ENCODE measurements around the gene HOXC9. TPM values are rescaled to one million over a fixed set of nuclear protein-coding genes. Genes with fewer than 3 reads are reported as not detected.
A peak's percentile ranks its signal among the peaks of the same experiment; 100 is the strongest.

The HOXC9 gene
- total RNA-seq, 2 donors from 2014 or later = not detected

- H3K27ac ChIP-seq = no peak overlapping the region
- no peaks in the 10 kb centered on the region for H3K9me3 ChIP-seq
- H3K36me3 ChIP-seq (replicated peaks in 1 of 2; ENCODE audit: insufficient read depth in 1 of 2, low read depth in 2 of 2) = no peaks in the 10 kb centered on the region
- no peak overlapping the region for H3K4me3 ChIP-seq
- H3K4me1 ChIP-seq = peaks cover 17% of the 10 kb centered on the region
- DNase-seq = no peak
- peaks cover 0 to 68% of the 10 kb centered on the region in 2 donors for H3K27me3 ChIP-seq
- no peak for ATAC-seq
- intact Hi-C loops (cut with DNase I) = no loop called here
- TF ChIP-seq POLR2A (IDR thresholded peaks at IDR 0.05) = no peak
- TF ChIP-seq, protein P1, sequence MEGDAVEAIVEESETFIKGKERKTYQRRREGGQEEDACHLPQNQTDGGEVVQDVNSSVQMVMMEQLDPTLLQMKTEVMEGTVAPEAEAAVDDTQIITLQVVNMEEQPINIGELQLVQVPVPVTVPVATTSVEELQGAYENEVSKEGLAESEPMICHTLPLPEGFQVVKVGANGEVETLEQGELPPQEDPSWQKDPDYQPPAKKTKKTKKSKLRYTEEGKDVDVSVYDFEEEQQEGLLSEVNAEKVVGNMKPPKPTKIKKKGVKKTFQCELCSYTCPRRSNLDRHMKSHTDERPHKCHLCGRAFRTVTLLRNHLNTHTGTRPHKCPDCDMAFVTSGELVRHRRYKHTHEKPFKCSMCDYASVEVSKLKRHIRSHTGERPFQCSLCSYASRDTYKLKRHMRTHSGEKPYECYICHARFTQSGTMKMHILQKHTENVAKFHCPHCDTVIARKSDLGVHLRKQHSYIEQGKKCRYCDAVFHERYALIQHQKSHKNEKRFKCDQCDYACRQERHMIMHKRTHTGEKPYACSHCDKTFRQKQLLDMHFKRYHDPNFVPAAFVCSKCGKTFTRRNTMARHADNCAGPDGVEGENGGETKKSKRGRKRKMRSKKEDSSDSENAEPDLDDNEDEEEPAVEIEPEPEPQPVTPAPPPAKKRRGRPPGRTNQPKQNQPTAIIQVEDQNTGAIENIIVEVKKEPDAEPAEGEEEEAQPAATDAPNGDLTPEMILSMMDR (IDR thresholded peaks at IDR 0.05) = no peak
- 59 to 66% methylated on average over 2 of the region's 2 CpGs for WGBS, 2 donors
Measured at GRCh38 chr12:54007538-54008259, 7.7 kb downstream of the HOXC9 start.

- intact Hi-C loops (cut with DNase I) = no loop called here
- no peaks in the 10 kb centered on the region for H3K36me3 ChIP-seq (replicated peaks in 1 of 2; ENCODE audit: insufficient read depth in 1 of 2, low read depth in 2 of 2)
- peaks cover 17% of the 10 kb centered on the region for H3K4me1 ChIP-seq
- ATAC-seq = no peak
- peaks cover 0 to 68% of the 10 kb centered on the region in 2 donors for H3K27me3 ChIP-seq
- no peak for TF ChIP-seq POLR2A (IDR thresholded peaks at IDR 0.05)
- TF ChIP-seq, protein P1 (IDR thresholded peaks at IDR 0.05) = no peak
- no peak for DNase-seq
- H3K9me3 ChIP-seq = no peaks in the 10 kb centered on the region
- WGBS, 2 donors = 19 to 44% methylated on average over 2 of the region's 2 CpGs
- H3K27ac ChIP-seq = no peak overlapping the region
- H3K4me3 ChIP-seq = no peak overlapping the region
Measured at GRCh38 chr12:54008260-54008552, 8.2 kb downstream of the HOXC9 start.

- Histone ChIP-seq H3K27ac (no peak overlapping the region), H3K9me3 (no peaks in the 10 kb centered on the region), H3K4me1 (peaks cover 17% of the 10 kb centered on the region), H3K27me3 (peaks cover 3 to 63% of the 10 kb centered on the region in 2 donors), H3K4me3 (no peak overlapping the region), H3K36me3 (replicated peaks in 1 of 2; ENCODE audit: insufficient read depth in 1 of 2, low read depth in 2 of 2) (no peaks in the 10 kb centered on the region)
- intact Hi-C loops (cut with DNase I) = no loop called here
- TF ChIP-seq, protein P1 (IDR thresholded peaks at IDR 0.05) = no peak
- no peak for TF ChIP-seq POLR2A (IDR thresholded peaks at IDR 0.05)
- WGBS, 2 donors = 1 to 4% methylated on average over 38 to 50 of the region's 51 CpGs
- peak in 1 of 4 donors; percentile 34 for DNase-seq
- ATAC-seq = peak; percentile 48
Measured at GRCh38 chr12:54009171-54010052, 9.5 kb downstream of the HOXC9 start.

DNA sequence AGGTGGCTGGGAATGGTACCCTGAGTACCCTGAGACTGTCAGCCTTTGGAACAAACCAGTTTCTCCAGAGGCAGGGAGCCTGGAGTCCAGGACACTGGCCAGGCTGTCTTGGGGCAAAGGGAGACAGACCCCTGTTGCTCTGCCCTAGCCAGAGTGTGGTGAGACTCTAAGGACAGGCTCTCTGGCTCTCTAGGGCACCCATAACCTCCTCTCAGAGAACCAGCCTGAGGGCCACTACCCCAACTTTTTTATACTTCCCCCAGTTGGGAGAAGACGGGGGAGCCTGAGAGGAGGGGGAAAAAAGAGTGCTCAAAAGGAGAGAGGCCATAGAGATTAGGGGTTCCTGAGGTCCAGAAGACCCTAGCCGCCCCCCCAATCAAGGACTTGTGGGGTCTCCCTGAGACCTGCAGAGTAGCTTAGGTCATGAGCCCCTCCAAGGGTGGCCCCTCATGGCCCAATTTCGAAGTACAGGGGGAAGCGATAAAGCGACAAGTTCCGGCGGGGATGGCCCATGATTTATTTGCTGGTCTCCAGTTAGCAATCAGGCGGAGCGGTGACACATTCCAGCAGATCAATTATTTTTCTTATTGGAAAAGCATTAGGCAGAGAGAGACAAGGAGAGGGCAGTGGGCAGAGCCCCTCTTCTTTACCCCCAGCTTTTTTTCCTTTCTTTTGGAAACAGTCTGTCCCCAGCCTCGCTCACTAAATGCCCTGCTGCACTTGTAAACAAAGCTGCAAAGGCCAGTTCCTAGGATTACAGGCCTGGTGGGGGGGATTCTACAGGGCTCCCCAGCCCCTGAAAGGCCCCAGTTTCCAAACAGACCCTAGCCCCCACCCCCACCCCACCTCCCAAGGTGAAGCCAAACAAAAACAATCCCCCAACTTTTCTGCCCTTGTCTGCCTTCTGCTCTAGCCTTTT, 10.4 kb downstream of the HOXC9 start:
- no peak overlapping the region for H3K4me3 ChIP-seq
- intact Hi-C loops (cut with DNase I) = no loop called here
- H3K4me1 ChIP-seq = peaks cover 17% of the 10 kb centered on the region
- DNase-seq (no peak), ATAC-seq (no peak)
- H3K27me3 ChIP-seq = peaks cover 6 to 63% of the 10 kb centered on the region in 2 donors
- WGBS, 2 donors = 21 to 31% methylated on average over 10 of the region's 10 CpGs
- TF ChIP-seq, protein P1 (IDR thresholded peaks at IDR 0.05) = no peak
- TF ChIP-seq POLR2A (IDR thresholded peaks at IDR 0.05) = no peak
- H3K9me3 ChIP-seq = no peaks in the 10 kb centered on the region
- no peak overlapping the region for H3K27ac ChIP-seq
- H3K36me3 ChIP-seq (replicated peaks in 1 of 2; ENCODE audit: insufficient read depth in 1 of 2, low read depth in 2 of 2) = no peaks in the 10 kb centered on the region
